H1 (cell line): ENCODE measurements around the gene ZNF3.
"Not testable (repeated sequence)": the region's sequence is repeated elsewhere in the genome, so short reads cannot be mapped to it uniquely, and the experiment has no call there.

ENCODE experiments used
- BCL11A ChIP-seq, 2 experiments: IDR thresholded peaks; one replicate each; pipeline ENCODE4 v1.6.1; 2011; ENCODE audit warnings: low read depth in 2 of 2, low read length in 2 of 2, mild to moderate bottlenecking in 2 of 2
- CBX5 ChIP-seq: fragments of 300-800, 300-1000 bp; sonication (generic); IDR thresholded peaks from 2 replicates; pipeline ENCODE4 v1.7.1; 2016; ENCODE audit warnings: antibody characterized with exemption, low read length, low read depth
- CTCF ChIP-seq, 3 experiments: IDR thresholded peaks; 1 replicate in 2 of 3; 2 replicates in 1 of 3; pipeline versions ENCODE4 v1.5.1 to v1.6.1; 2011; ENCODE audit warnings: low read length in 3 of 3, mild to moderate bottlenecking in 3 of 3, inconsistent platforms in 2 of 3, low read depth in 1 of 3, moderate library complexity in 1 of 3; ENCODE audit not compliant: insufficient read depth in 1 of 3; ENCODE audit errors: control extremely low read depth in 1 of 3
- EP300 ChIP-seq, 2 experiments: IDR thresholded peaks; 1 replicate in 1 of 2; 2 replicates in 1 of 2; pipeline ENCODE4 v1.6.1; 2011 to 2012; ENCODE audit warnings: low read depth in 2 of 2, low read length in 2 of 2, mild to moderate bottlenecking in 2 of 2, borderline replicate concordance in 1 of 2, inconsistent platforms in 1 of 2, moderate library complexity in 1 of 2
- EZH2 ChIP-seq: fragments of 200-600 bp; sonication (generic); IDR thresholded peaks from 2 replicates; pipeline ENCODE4 v1.7.1; 2012; ENCODE audit warnings: low read depth, mild to moderate bottlenecking, moderate library complexity, low read length, inconsistent platforms; ENCODE audit not compliant: severe bottlenecking
- GABPA ChIP-seq: IDR thresholded peaks from 2 replicates; pipeline ENCODE4 v1.6.1; 2011; ENCODE audit warnings: mild to moderate bottlenecking, low read length, moderate library complexity, borderline replicate concordance; ENCODE audit not compliant: insufficient read depth
- HDAC6 ChIP-seq: IDR thresholded peaks from one replicate; pipeline ENCODE4 v1.7.1; 2012; ENCODE audit warnings: low read depth, mild to moderate bottlenecking, inconsistent platforms, low read length, moderate library complexity
- KDM5A ChIP-seq: fragments of 200-600 bp; IDR thresholded peaks from 2 replicates; pipeline ENCODE4 v1.7.1; 2012; ENCODE audit warnings: mild to moderate bottlenecking, low read length, inconsistent platforms, mixed read lengths
- POLR2A ChIP-seq, 2 experiments: IDR thresholded peaks; 1 replicate in 1 of 2; 2 replicates in 1 of 2; pipeline ENCODE4 v1.6.1; 2011; ENCODE audit warnings: low read depth in 2 of 2, low read length in 2 of 2, mild to moderate bottlenecking in 2 of 2; ENCODE audit errors: control extremely low read depth in 1 of 2
- SRF ChIP-seq: IDR thresholded peaks from 2 replicates; pipeline ENCODE4 v1.6.1; 2011; ENCODE audit warnings: mild to moderate bottlenecking, low read depth, low read length, moderate library complexity
- ZNF274 ChIP-seq: IDR thresholded peaks from 2 replicates; pipeline ENCODE4 v1.7.0; 2012; ENCODE audit warnings: low read length, borderline replicate concordance; ENCODE audit errors: extremely low read depth

GRCh38 chr7:100130220-100130607, 48.7 kb upstream of the ZNF3 start:
- TF ChIP-seq HDAC6; CTCF (IDR thresholded peaks at IDR 0.05; ENCODE audit: control extremely low read depth in 1 of 3, insufficient read depth in 1 of 3, low read depth in 1 of 3, low read length in 3 of 3); EP300 (IDR thresholded peaks at IDR 0.05; ENCODE audit: borderline replicate concordance in 1 of 2, low read depth in 2 of 2, low read length in 2 of 2); EZH2; POLR2A (IDR thresholded peaks at IDR 0.05; ENCODE audit: control extremely low read depth in 1 of 2, low read depth in 2 of 2, low read length in 2 of 2); ZNF274; GABPA; CBX5; SRF; BCL11A (IDR thresholded peaks at IDR 0.05; ENCODE audit: low read depth in 2 of 2, low read length in 2 of 2); KDM5A: not testable (repeated sequence)
